Lower leg skin (tissue), 4 donors: ENCODE data around the gene CWC27. TPM values are rescaled to one million over a fixed set of nuclear protein-coding genes. Genes with fewer than 3 reads are reported as not detected.

Experiments used
- DNase-seq, 2 donors: peaks; one replicate each; pipeline ENCODE4 v3.0.0-alpha.2; 2019; ENCODE audit warnings: low spot score in 2 of 2
- H3K4me3 ChIP-seq: fragments of 200-600 bp; sonication (generic); 2 replicates; pipeline ENCODE4 v1.5.1; 2017; ENCODE audit warnings: mild to moderate bottlenecking, low read depth; ENCODE audit not compliant: poor library complexity, severe bottlenecking
- POLR2A ChIP-seq, 2 donors: fragments of 450-650 bp; IDR thresholded peaks; one replicate each; pipeline ENCODE4 v1.6.1; 2016 to 2017; ENCODE audit warnings: antibody characterized with exemption in 2 of 2, mild to moderate bottlenecking in 1 of 2, moderate library complexity in 1 of 2
- WGBS, 2 donors: methylation state at CpG; one replicate each; pipeline ENCODE4 v1.1.5; 2018; 5-methylcytosine and 5-hydroxymethylcytosine counted together
- intact Hi-C: fragments of 100-400 bp; cut with DNase I; formaldehyde crosslinking; loops from one replicate; pipeline ENCODE4 v1.15.0; 2023; ENCODE audit warnings: low total_unique reads
- total RNA-seq, 4 donors: library from RNA; depleted of rRNA; stranded (reverse); fragments of >200 nt; gene quantifications; one replicate each; pipeline ENCODE4 v1.1.0, GENCODE V29; 2016
- TF ChIP-seq, protein P1 (sequence below), 3 donors: fragments of 450-650 bp; IDR thresholded peaks; one replicate each; pipeline ENCODE4 v1.5.1; 2016; ENCODE audit warnings: antibody characterized with exemption in 3 of 3, mild to moderate bottlenecking in 3 of 3, moderate library complexity in 2 of 3

CWC27 gene
- total RNA-seq, 4 donors from 2014 or later, result 10.3 to 17.8 (median 13.7) TPM

- intact Hi-C loops, result no loop called here
- DNase-seq, result peak in 1 of 2 donors; percentile 22
- 35 to 36% methylated on average over 5 of the region's 5 CpGs for WGBS, 2 donors
- TF ChIP-seq, protein P1, sequence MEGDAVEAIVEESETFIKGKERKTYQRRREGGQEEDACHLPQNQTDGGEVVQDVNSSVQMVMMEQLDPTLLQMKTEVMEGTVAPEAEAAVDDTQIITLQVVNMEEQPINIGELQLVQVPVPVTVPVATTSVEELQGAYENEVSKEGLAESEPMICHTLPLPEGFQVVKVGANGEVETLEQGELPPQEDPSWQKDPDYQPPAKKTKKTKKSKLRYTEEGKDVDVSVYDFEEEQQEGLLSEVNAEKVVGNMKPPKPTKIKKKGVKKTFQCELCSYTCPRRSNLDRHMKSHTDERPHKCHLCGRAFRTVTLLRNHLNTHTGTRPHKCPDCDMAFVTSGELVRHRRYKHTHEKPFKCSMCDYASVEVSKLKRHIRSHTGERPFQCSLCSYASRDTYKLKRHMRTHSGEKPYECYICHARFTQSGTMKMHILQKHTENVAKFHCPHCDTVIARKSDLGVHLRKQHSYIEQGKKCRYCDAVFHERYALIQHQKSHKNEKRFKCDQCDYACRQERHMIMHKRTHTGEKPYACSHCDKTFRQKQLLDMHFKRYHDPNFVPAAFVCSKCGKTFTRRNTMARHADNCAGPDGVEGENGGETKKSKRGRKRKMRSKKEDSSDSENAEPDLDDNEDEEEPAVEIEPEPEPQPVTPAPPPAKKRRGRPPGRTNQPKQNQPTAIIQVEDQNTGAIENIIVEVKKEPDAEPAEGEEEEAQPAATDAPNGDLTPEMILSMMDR (IDR thresholded peaks at IDR 0.05), result no peak
- no peak for TF ChIP-seq POLR2A (IDR thresholded peaks at IDR 0.05)
- no peak overlapping the region for H3K4me3 ChIP-seq
Measured at GRCh38 chr5:65066387-65067146, 297.8 kb downstream of the CWC27 start.

DNA sequence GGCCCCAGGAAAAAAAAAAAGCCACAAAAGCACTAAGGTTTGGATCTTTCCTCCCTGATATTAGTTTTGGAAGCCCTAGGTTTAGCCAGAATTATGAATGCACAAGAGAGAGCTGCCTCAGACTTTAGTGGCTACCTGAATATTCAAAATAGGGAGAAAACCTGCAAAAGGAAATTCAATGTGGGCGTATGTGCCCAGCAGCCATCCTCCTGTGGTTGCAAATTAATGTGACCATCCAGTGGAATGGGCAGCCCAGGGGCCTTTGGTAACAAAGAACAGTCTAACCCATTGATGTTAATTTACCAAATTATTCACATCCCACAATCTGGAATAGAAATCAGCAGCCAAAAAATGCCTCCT is 298.4 kb downstream of the CWC27 start:
- TF ChIP-seq, protein P1 (IDR thresholded peaks at IDR 0.05), result no peak
- intact Hi-C loops, result no loop called here
- 76 to 87% methylated on average over 1 of the region's 1 CpG for WGBS, 2 donors

More for the DNA sequence above, 298.4 kb downstream of the CWC27 start:
- no peak for DNase-seq
- H3K4me3 ChIP-seq, result no peak overlapping the region

Other genes starting within 250 kb of the CWC27 start
- gene SHISAL2B, start 78.4 kb upstream of the CWC27 start, total RNA-seq, result not detected
- gene SREK1IP1, start 239 bp upstream of the CWC27 start, total RNA-seq, result 10 to 100 TPM in 3 of 4 donors, 1 to 10 TPM in 1; 8.7 to 12.7 (median 11.8) TPM